ENCODE results near the gene PDE4B.
"Not testable (repeated sequence)": the region's sequence is repeated elsewhere in the genome, so short reads cannot be mapped to it uniquely, and the experiment has no call there.

PDE4B gene

GRCh38 chr1:66312271-66312990, 519.7 kb downstream of the PDE4B start:
- DNase-seq (ENCODE audit: low spot score) = no peak

DNA sequence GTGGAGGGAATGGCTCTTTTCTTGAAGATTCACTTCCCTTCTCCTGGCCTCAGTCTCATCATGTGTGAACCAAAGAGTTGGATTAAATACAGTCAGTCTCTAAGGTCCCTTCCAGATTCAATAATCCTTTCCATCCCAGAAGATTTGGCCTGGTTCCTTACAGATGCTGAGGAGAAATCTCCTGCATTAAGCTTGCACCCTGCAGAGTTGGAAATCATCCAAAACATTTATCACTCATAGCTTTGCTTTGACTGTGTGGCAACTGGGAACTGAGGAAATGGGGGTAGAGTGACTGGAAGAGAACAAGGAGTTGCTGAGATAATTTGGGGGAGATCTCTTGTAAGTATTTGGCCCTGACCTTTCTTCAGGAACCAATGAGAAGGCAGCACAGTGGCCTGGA, 520.7 kb downstream of the PDE4B start:
- DNase-seq (ENCODE audit: low spot score) = no peak

GRCh38 chr1:66315671-66316070, 523.0 kb downstream of the PDE4B start:
- no peak for DNase-seq (ENCODE audit: low spot score)

DNA sequence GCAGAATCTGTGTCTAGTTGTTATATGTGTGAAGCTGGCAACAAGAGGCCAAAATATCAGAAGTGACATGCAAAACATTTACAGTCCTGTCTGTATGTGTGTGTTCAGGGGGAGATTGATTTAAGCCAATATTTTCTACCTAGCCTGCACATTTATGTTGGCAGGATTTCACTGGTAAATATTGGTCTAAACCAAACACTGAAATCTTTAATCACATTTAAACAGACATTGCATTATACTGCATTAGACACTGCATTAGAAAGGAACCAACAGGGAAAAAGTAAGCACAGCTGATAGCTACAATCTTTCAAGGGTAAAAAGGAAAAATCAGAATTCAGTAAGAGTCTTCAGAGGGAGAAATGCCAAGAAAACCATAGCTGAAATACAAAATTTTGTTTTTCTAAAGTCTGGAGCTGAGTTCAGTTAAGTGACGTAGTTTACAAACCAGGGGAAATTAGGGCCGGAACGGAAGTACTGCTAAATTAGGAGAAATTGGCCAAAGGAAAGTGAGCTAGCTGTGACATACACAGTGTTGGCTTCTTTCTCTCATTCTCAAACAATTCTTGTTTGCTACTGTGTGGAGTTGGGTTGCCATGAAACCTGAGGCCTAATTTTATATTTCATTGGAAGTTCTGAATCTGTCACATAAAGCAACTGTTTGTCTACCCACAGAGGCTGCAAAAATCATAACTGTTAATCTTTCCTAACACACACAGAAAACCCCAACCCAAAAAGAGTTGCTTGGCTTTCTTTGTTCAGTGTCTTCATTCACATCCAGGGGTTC, 524.0 kb downstream of the PDE4B start:
- DNase-seq (ENCODE audit: low spot score) = no peak

GRCh38 chr1:66317248-66317515, 524.5 kb downstream of the PDE4B start:
- no peak for DNase-seq (ENCODE audit: low spot score)

GRCh38 chr1:66320231-66320630, 527.5 kb downstream of the PDE4B start:
- no peak for DNase-seq (ENCODE audit: low spot score)

- DNase-seq (ENCODE audit: low spot score) = not testable (repeated sequence)
Measured at GRCh38 chr1:66322462-66322861, 529.8 kb downstream of the PDE4B start.

DNA sequence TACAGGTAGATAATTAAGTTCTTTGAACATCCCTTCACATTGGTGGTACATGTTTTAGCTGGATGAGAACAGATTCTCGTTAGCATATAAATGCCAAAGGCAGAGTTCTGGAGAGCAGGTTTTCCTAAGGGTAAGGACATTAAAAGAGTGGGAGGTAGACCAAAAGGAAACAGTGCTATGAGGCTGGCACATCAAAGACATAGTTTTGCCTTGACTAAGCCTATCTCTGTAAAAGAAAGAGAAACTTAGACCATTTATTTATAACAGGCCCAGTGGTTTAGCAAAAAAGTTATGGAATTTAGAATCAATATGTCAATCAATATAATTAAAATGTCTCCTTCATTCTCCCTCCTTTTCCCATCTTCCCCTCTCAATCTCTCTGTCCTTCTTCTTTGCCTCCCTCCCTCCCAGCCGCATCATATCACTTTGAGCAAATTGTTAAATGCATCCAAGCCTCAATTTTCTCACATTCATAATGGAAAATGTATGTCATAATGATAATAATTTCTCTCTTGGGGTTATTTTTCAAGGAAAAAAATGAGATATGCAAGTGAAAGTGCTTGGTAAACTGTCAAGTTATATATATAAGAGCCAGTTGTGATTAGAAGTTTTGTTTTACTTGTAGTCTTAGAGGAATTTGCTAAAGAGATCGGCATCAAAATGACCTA, 531.4 kb downstream of the PDE4B start:
- no peak for DNase-seq (ENCODE audit: low spot score)

DNA sequence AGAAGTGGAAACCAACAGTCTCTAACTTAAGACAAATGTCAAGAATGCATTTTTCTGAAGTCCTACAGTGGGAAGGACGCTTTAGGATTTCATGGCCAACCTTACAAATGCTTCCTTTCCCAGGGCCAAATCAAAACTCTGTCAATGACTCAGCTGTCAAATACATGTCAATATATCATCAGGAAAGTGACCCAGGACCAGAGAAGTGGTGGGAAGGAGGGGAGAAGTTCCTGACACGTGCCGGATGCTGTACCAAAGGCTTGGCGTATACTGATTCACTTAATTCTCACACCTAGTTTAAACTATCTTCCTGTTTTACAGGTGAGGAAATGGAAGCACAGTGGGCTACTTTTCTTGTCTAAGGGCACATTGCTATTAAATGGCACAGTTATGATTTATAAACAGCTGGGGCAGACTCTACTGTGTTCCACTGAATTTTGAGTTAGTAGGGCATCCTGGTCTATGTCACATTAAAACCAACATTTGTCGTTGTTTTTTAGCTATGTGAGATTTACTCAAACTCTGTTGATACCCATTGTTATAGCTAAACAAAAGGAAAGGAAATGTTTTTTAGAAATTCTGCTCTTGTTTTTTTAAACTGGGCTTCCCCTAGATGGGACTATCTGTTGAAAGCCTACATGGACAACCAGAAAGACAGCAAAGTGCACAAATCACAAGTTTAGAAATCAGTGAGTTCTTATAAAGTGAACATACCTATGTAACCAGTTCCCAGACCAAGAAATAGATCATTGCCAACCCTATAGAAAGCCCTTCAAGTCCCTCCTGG, 533.1 kb downstream of the PDE4B start:
- DNase-seq (ENCODE audit: low spot score) = no peak

DNA sequence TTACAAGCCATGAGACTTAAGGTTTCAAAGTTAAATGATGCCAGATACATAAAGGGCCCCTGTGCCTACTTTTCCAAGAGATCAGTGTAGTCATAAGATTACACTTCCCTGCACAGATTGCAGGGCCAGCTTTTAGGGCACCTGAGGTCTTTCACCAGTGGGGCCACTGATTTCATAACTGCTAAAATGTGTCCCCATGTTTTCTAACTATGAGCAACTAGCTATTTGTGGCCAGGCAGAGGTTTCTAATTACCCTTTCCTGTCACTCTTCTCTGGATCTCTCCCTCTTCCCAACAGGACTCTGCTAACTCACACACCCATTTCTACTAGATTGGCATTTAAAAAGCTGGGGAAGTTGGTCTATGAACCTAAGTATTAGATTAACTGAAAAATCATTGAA, 534.2 kb downstream of the PDE4B start:
- DNase-seq (ENCODE audit: low spot score) = no peak

DNA sequence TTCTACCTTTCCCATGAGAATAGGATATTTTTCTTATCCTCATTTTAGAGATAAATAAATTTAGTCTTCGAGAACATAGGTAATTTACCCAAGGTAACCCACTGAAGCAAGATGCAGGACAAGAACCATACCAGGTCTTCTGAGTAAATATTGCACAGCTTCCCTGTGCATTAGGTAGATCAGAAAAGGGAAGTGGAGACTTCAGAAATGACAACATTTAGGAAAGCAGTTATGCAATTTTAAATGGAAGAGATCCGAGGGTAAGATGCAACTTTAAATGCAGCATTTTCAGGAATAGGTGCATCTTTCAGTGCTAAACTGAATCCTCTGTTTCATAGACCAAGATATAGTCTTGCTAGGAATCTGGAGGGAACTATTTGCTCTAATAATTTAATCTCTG, 534.9 kb downstream of the PDE4B start:
- DNase-seq (ENCODE audit: low spot score) = no peak

- no peak for DNase-seq (ENCODE audit: low spot score)
Measured at GRCh38 chr1:66328896-66329295, 536.2 kb downstream of the PDE4B start.

DNA sequence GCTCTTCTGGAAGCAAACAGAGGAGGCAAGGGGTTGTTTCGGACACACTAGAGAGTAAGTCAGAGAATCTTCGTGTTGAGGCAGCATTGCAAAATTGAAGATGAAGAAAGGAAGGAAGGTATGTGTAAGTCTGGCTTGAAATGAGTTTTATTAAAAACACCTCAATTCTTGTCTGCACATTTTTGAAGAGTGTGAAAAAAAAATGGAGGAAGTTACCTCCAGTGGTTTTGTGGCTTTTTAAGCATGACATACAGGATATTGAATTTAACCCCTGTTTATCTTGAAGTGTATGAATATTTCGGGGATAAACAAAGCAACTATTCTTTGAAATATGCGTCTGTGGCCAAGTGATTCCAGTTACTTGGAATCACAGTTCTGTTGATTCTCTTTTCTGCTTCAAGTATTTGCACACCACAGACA, 538.0 kb downstream of the PDE4B start:
- no peak for DNase-seq (ENCODE audit: low spot score)

DNA sequence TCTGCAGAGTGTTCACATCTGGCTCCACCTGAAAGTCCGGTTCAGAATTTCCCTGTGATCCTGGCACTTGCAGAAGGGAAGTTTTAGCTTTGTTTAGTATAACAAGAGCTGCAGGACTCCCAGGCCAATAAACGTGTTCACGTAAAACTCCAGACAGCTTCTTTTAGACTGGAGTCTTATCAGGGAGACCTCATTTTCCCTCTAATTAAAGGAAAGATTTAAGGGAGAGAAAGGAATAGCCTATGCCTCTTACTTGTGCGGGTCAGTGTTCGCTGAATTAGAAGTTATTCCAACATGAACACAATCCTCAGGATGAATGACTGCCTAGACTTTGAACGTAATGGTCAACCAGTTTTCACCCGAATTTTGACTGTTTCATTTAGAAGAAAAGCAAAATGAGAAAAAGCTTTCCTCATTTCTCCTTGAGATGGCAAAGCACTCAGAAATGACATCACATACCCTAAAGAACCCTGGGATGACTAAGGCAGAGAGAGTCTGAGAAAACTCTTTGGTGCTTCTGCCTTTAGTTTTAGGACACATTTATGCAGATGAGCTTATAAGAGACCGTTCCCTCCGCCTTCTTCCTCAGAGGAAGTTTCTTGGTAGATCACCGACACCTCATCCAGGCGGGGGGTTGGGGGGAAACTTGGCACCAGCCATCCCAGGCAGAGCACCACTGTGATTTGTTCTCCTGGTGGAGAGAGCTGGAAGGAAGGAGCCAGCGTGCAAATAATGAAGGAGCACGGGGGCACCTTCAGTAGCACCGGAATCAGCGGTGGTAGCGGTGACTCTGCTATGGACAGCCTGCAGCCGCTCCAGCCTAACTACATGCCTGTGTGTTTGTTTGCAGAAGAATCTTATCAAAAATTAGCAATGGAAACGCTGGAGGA, 539.2 kb downstream of the PDE4B start:
- peak; percentile 47 for DNase-seq (ENCODE audit: low spot score)

DNA sequence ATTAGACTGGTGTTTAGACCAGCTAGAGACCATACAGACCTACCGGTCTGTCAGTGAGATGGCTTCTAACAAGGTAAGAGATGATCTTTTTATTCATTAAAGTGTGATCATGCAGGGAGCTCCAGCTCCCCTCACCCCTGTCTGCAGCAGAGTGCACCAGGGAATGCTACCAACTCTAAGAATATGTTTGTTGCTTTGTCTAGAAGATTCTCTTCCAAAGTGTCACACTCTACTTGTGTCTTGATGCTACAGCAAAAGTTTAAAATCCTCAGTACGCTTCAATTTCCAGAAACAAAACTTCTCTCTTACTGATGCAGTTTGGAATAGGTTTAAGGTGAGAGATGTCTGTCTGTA, 539.8 kb downstream of the PDE4B start:
- no peak for DNase-seq (ENCODE audit: low spot score)

GRCh38 chr1:66333466-66334199, 540.9 kb downstream of the PDE4B start:
- no peak for DNase-seq (ENCODE audit: low spot score)

GRCh38 chr1:66334318-66334717, 541.6 kb downstream of the PDE4B start:
- DNase-seq (ENCODE audit: low spot score) = no peak

- no peak for DNase-seq (ENCODE audit: low spot score)
Measured at GRCh38 chr1:66335125-66335524, 542.4 kb downstream of the PDE4B start.

DNA sequence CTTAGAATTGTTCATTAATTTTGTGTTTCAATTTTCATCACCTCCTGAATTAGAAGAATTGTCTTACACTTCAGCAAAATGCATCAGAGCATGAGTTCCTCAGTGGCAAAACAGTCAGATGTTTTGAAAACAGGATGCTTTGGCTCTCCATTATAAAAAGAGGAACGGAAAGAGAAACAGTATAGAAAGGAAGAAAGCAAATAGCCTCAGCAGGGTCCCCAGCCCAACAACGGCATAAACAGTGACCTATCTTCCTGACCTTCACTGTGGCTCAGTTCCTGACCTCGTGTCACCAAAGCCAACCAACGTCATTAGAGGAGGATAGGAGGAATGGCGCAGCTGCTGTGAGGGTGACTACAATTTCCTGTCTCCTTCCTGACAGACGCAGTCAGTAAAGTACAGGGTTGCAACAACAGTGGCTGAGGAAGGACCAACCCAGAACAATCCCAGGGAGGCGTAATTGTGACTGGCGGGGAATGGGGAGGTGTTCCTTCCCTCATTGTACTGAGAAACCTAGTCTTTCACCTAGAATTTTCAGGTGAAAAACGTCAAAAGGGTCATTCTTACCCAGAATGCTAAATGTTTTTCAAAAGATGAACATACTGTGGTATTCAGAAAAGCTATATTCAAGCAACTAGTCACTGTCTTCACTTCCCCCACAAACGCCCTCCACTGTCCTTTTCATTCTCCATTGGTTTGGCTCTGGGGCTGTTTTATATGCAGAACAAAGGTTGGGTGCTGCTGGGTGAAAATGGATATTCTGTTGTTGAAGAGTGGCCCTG, 543.4 kb downstream of the PDE4B start:
- DNase-seq (ENCODE audit: low spot score) = no peak

DNA sequence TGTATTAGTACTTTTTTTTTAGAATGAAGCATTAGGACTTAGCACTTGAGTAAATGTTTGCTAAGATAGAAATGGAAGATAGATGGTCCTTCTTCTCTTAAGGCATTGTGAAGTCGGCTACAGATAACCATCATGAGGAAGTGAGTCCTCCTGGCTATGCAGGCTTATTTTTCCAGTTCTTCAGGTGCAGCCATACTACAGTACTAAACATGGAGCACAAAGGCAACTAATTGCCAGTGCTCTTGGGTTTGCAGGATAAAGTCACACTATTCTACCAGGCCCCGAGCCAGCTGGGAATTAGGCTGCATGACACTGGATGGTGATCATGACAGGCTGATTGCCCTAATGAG, 543.9 kb downstream of the PDE4B start:
- no peak for DNase-seq (ENCODE audit: low spot score)
